HCT116 (cell line): ENCODE measurements around the gene IQCM. TPM values are rescaled to one million over a fixed set of nuclear protein-coding genes. Genes with fewer than 3 reads are reported as not detected.

Experiments
- ATAC-seq: fragments of 200-7000 bp; cut with Tn5 transposase; 2 replicates; pipeline ENCODE4 v1.9.1; 2020; ENCODE audit warnings: mild to moderate bottlenecking, moderate library complexity
- Bru-seq: library from RNA; stranded (reverse); fragments of 400-500 nt; gene quantifications from one replicate; lab custom pipeline; 2021; lab: Mats Ljungman, UMichigan
- BruChase-seq, 2 experiments: library from RNA; stranded (reverse); fragments of 400-500 nt; gene quantifications; one replicate each; lab custom pipeline; 2021; lab: Mats Ljungman, UMichigan
- BruUV-seq: library from RNA; stranded (reverse); fragments of 400-500 nt; replicated peaks from 2 replicates; lab custom pipeline; 2021; lab: Mats Ljungman, UMichigan
- CTCF ChIA-PET: fragments of 300-600 bp; sonication (Branson Sonifier 250); formaldehyde crosslinking; loops from one replicate; lab custom pipeline; 2021; ENCODE audit warnings: antibody characterized with exemption; lab: Charles Lee
- POLR2A ChIA-PET: fragments of 300-600, 350-600 bp; sonication (Branson Sonifier 250); formaldehyde crosslinking; loops from one replicate; lab custom pipeline; 2021; ENCODE audit warnings: antibody characterized with exemption; lab: Charles Lee
- RAD21 ChIA-PET, 2 experiments: fragments of 300-600 bp; sonication (Branson Sonifier 250); formaldehyde crosslinking; loops; one replicate each; lab custom pipeline; 2023; ENCODE audit warnings: low total read pairs in 2 of 2; ENCODE audit not compliant: uncharacterized antibody in 2 of 2, unreplicated experiment in 2 of 2, low non-redundant PET in 1 of 2; lab: Charles Lee
- DNase-seq: peaks from one replicate; pipeline ENCODE4 v3.0.0-alpha.2; 2010; ENCODE audit warnings: low read depth, low spot score
- H2AFZ ChIP-seq: fragments of 200-600 bp; shearing (Covaris generic), sonication (generic); 2 replicates; pipeline ENCODE4 v1.6.1; 2017; ENCODE audit warnings: low read depth, mixed run types, mixed read lengths, antibody characterized with exemption, low read length; ENCODE audit not compliant: poor library complexity, severe bottlenecking
- H3K27ac ChIP-seq: 2 replicates; pipeline ENCODE4 v1.5.1; 2012; ENCODE audit warnings: low read depth, low read length
- H3K27me3 ChIP-seq: fragments of 200-600 bp; sonication (generic); 2 replicates; pipeline ENCODE4 v1.6.1; 2016; ENCODE audit warnings: mixed run types, low read length, mixed read lengths; ENCODE audit not compliant: insufficient read depth
- H3K36me3 ChIP-seq, 2 experiments: fragments of 200-500 bp in 1 of 2; fragments of 200-600 bp in 1 of 2; sonication (Bioruptor generic) in 1 of 2; sonication (generic) in 1 of 2; 2 replicates each; pipeline versions ENCODE4 v1.5.1 to v1.6.1; 2014 to 2016; ENCODE audit warnings: low read length in 2 of 2, inconsistent platforms in 1 of 2, mixed read lengths in 1 of 2, mixed run types in 1 of 2; ENCODE audit not compliant: insufficient read depth in 2 of 2, control insufficient read depth in 1 of 2
- H3K4me1 ChIP-seq, 2 experiments: fragments of 200-600 bp in 1 of 2; sonication (generic) in 1 of 2; 2 replicates each; pipeline versions ENCODE4 v1.5.1 to v1.6.1; 2012 to 2017; ENCODE audit warnings: low read length in 2 of 2, inconsistent platforms in 1 of 2, mild to moderate bottlenecking in 1 of 2, mixed read lengths in 1 of 2, mixed run types in 1 of 2, moderate library complexity in 1 of 2; ENCODE audit not compliant: insufficient read depth in 2 of 2, control insufficient read depth in 1 of 2
- H3K4me2 ChIP-seq: fragments of 200-600 bp; sonication (generic); 2 replicates; pipeline ENCODE4 v1.6.1; 2017; ENCODE audit warnings: mixed run types, low read length, mixed read lengths
- H3K4me3 ChIP-seq, 2 experiments: fragments of 200-600 bp in 1 of 2; sonication (generic) in 1 of 2; replicated peaks in 1 of 2; 2 replicates each; pipeline ENCODE4 v1.5.1; 2011 to 2016; ENCODE audit warnings: low read length in 2 of 2, control low read depth in 1 of 2, low read depth in 1 of 2, mild to moderate bottlenecking in 1 of 2, mixed read lengths in 1 of 2, mixed run types in 1 of 2
- H3K79me2 ChIP-seq: fragments of 200-600 bp; sonication (generic); 2 replicates; pipeline ENCODE4 v1.6.1; 2017; ENCODE audit warnings: mild to moderate bottlenecking, mixed run types, low read length, moderate library complexity, mixed read lengths; ENCODE audit not compliant: insufficient read depth
- H3K9ac ChIP-seq: fragments of 200-600 bp; sonication (generic); 2 replicates; pipeline ENCODE4 v1.6.1; 2016; ENCODE audit warnings: low read length, mixed read lengths
- H3K9me2 ChIP-seq: fragments of 200-600 bp; sonication (generic), shearing (Covaris generic); 2 replicates; pipeline ENCODE4 v1.6.1; 2017; ENCODE audit warnings: mixed run types, mild to moderate bottlenecking, moderate library complexity; ENCODE audit not compliant: insufficient read depth
- H3K9me3 ChIP-seq, 2 experiments: fragments of 200-500 bp in 1 of 2; fragments of 200-600 bp in 1 of 2; sonication (Bioruptor generic) in 1 of 2; sonication (generic) in 1 of 2; 2 replicates each; pipeline ENCODE4 v1.6.1; 2014 to 2017; ENCODE audit warnings: low read length in 2 of 2, mixed read lengths in 2 of 2, inconsistent platforms in 1 of 2, low read depth in 1 of 2, mild to moderate bottlenecking in 1 of 2, mixed run types in 1 of 2, moderate library complexity in 1 of 2; ENCODE audit not compliant: control insufficient read depth in 1 of 2, insufficient read depth in 1 of 2
- H4K20me1 ChIP-seq: fragments of 200-600 bp; sonication (generic), shearing (Covaris generic); 2 replicates; pipeline ENCODE4 v1.6.1; 2017; ENCODE audit warnings: mixed run types, mild to moderate bottlenecking, moderate library complexity; ENCODE audit not compliant: insufficient read depth
- CBX3 ChIP-seq: IDR thresholded peaks from 2 replicates; pipeline ENCODE4 v1.6.1; 2012; ENCODE audit warnings: low read depth
- CEBPB ChIP-seq: IDR thresholded peaks from 2 replicates; pipeline ENCODE4 v1.6.1; 2012; ENCODE audit warnings: low read depth
- EZH2phosphoT487 ChIP-seq: fragments of 200-600 bp; IDR thresholded peaks from 2 replicates; pipeline ENCODE4 v1.6.1; 2018; ENCODE audit warnings: antibody characterized with exemption, borderline replicate concordance
- FOSL1 ChIP-seq: IDR thresholded peaks from 2 replicates; pipeline ENCODE4 v1.6.1; 2012; ENCODE audit warnings: low read depth
- JUND ChIP-seq: IDR thresholded peaks from 2 replicates; pipeline ENCODE4 v1.6.1; 2012
- MAX ChIP-seq: IDR thresholded peaks from 2 replicates; pipeline ENCODE4 v1.6.1; 2012
- RAD21 ChIP-seq: IDR thresholded peaks from 2 replicates; pipeline ENCODE4 v1.6.1; 2012; ENCODE audit warnings: low read depth, mild to moderate bottlenecking
- REST ChIP-seq: IDR thresholded peaks from 2 replicates; pipeline ENCODE4 v1.6.1; 2012; ENCODE audit warnings: low read depth
- SRF ChIP-seq: IDR thresholded peaks from 2 replicates; pipeline ENCODE4 v1.6.1; 2012; ENCODE audit warnings: low read depth
- YY1 ChIP-seq: IDR thresholded peaks from 2 replicates; pipeline ENCODE4 v1.6.1; 2011; ENCODE audit warnings: low read length, low read depth, moderate library complexity, mild to moderate bottlenecking; ENCODE audit not compliant: insufficient replicate concordance; ENCODE audit errors: extremely low read depth
- ZNF274 ChIP-seq: fragments of 200-500 bp; sonication (Bioruptor generic); IDR thresholded peaks from 2 replicates; pipeline ENCODE4 v1.6.1; 2014; ENCODE audit warnings: mild to moderate bottlenecking, low read depth, low read length, inconsistent platforms
- intact Hi-C: fragments of 100-400 bp; cut with micrococcal nuclease; formaldehyde crosslinking; loops from 2 replicates; pipeline ENCODE4 v1.10.0; 2022
- long read RNA-seq: library from polyadenylated mRNA; unstranded; transcript quantifications from one replicate; pipeline ENCODE4 v2.0.0, GENCODE V29; 2021; ENCODE audit not compliant: unreplicated experiment
- polyA plus RNA-seq: library from polyadenylated mRNA; unstranded; fragments of >200 nt; gene quantifications from 2 replicates; pipeline ENCODE4 v1.2.1, GENCODE V29; 2012; ENCODE audit warnings: missing spikeins
- total RNA-seq: library from RNA; stranded (reverse); gene quantifications from one replicate; pipeline ENCODE4 v1.2.1, GENCODE V29; 2021; ENCODE audit not compliant: unreplicated experiment

The IQCM gene
- total RNA-seq (0.20 TPM), Bru-seq, nascent RNA (percentile 31 among the genes with signal in this experiment), BruChase-seq, experiment 1, labeled RNA remaining after a 6-hour chase (percentile 17 among the genes with signal in this experiment), BruChase-seq, experiment 2, labeled RNA remaining after a 2-hour chase (percentile 30 among the genes with signal in this experiment)
- polyA plus RNA-seq, result not detected in 2 replicates
- long read RNA-seq, result 0 reads

- H3K4me2 ChIP-seq, result no peak within 1 kb of the TSS
- H3K9me3 ChIP-seq, result no peaks in the 10 kb centered on the region
- TF ChIP-seq CBX3, result no peak
- no peak for TF ChIP-seq JUND
- no peak for TF ChIP-seq MAX
- TF ChIP-seq YY1, result no peak
- no peak for TF ChIP-seq ZNF274
- TF ChIP-seq RAD21, result no peak
- TF ChIP-seq CEBPB, result no peak
- TF ChIP-seq EZH2phosphoT487, result no peak
- TF ChIP-seq SRF, result no peak
- no peaks in the 10 kb centered on the region for H3K4me1 ChIP-seq
- POLR2A ChIA-PET, result no interaction called here
- ATAC-seq (no peak), DNase-seq (no peak)
- H4K20me1 ChIP-seq, result no peaks in the 10 kb centered on the region
- H3K9me2 ChIP-seq, result no peaks in the 10 kb centered on the region
- H3K79me2 ChIP-seq, result no peaks in the 10 kb centered on the region
- no peak within 1 kb of the TSS for H3K27ac ChIP-seq
- H3K4me3 ChIP-seq, result no peak within 1 kb of the TSS
- no peaks in the 10 kb centered on the region for H3K27me3 ChIP-seq
- no TSS peak for BruUV-seq
- CTCF ChIA-PET, result no interaction called here
- H3K36me3 ChIP-seq, result no peaks in the 10 kb centered on the region
- RAD21 ChIA-PET, result no interaction called here
- no peak within 1 kb of the TSS for H3K9ac ChIP-seq
- intact Hi-C loops, result no loop called here
- H2AFZ ChIP-seq, result no peak within 1 kb of the TSS
Observed at GRCh38 chr4:149815743-149816142, at the start of gene IQCM. Gene IQCM (minus strand): TSS chr4:149815843. CDS start chr4:149742691, 73,152 bp downstream.

GRCh38 chr4:149857446-149857845, 41.8 kb upstream of the IQCM start:
- no peak overlapping the region for H3K4me3 ChIP-seq
- H2AFZ ChIP-seq, result no peak overlapping the region
- no peak overlapping the region for H3K4me2 ChIP-seq
- H4K20me1 ChIP-seq, result no peaks in the 10 kb centered on the region
- no peaks in the 10 kb centered on the region for H3K4me1 ChIP-seq
- H3K27me3 ChIP-seq, result no peaks in the 10 kb centered on the region
- ChIA-PET RAD21 (no interaction called here), CTCF (no interaction called here), POLR2A (no interaction called here)
- no peaks in the 10 kb centered on the region for H3K79me2 ChIP-seq
- H3K9me3 ChIP-seq, result no peaks in the 10 kb centered on the region
- no peak overlapping the region for H3K27ac ChIP-seq
- no TSS peak for BruUV-seq
- no peaks in the 10 kb centered on the region for H3K9me2 ChIP-seq
- no peak for TF ChIP-seq REST
- no peak for TF ChIP-seq ZNF274
- TF ChIP-seq FOSL1, result no peak
- intact Hi-C loops, result no loop called here
- H3K9ac ChIP-seq, result no peak overlapping the region
- no peak for ATAC-seq
- H3K36me3 ChIP-seq, result no peaks in the 10 kb centered on the region
- DNase-seq, result no peak
